HEK293 (cell line): Measurements from ENCODE around the gene ZNF324.

Source experiments
- GFI1B ChIP-seq: fragments of 450-650 bp; formaldehyde crosslinking; IDR thresholded peaks from 2 replicates; pipeline ENCODE4 v1.5.1; 2016; ENCODE audit warnings: missing biosample characterization, missing genetic modification characterization
- HOXD13 ChIP-seq: sonication (generic); formaldehyde crosslinking; IDR thresholded peaks from 2 replicates; pipeline ENCODE4 v1.8.0; 2022; ENCODE audit warnings: missing genetic modification reagents, borderline replicate concordance
- IKZF3 ChIP-seq: fragments of 450-650 bp; IDR thresholded peaks from 2 replicates; pipeline ENCODE4 v1.5.0; 2018; ENCODE audit warnings: missing biosample characterization, mild to moderate bottlenecking, missing genetic modification characterization, moderate library complexity
- INSM2 ChIP-seq: fragments of 450-650 bp; formaldehyde crosslinking; IDR thresholded peaks from 2 replicates; pipeline ENCODE4 v1.5.1; 2016; ENCODE audit warnings: missing biosample characterization, missing genetic modification characterization
- KLF9 ChIP-seq: fragments of 450-650 bp; formaldehyde crosslinking; IDR thresholded peaks from 2 replicates; pipeline ENCODE4 v1.5.1; 2016; ENCODE audit warnings: missing biosample characterization, missing genetic modification characterization, low read depth
- MYNN ChIP-seq: fragments of 450-650 bp; formaldehyde crosslinking; IDR thresholded peaks from 2 replicates; pipeline ENCODE4 v1.5.1; 2016; ENCODE audit warnings: missing biosample characterization, missing genetic modification characterization, borderline replicate concordance
- OSR2 ChIP-seq: fragments of 450-650 bp; formaldehyde crosslinking; IDR thresholded peaks from 2 replicates; pipeline ENCODE4 v1.5.1; 2016; ENCODE audit warnings: missing biosample characterization, missing genetic modification characterization
- OVOL3 ChIP-seq: fragments of 450-650 bp; formaldehyde crosslinking; IDR thresholded peaks from 2 replicates; pipeline ENCODE4 v1.5.1; 2016; ENCODE audit warnings: missing biosample characterization, missing genetic modification characterization
- REPIN1 ChIP-seq: fragments of 450-650 bp; formaldehyde crosslinking; IDR thresholded peaks from 2 replicates; pipeline ENCODE4 v1.5.1; 2017; ENCODE audit warnings: missing biosample characterization, missing genetic modification characterization, low read depth
- ZBTB26 ChIP-seq: fragments of 450-650 bp; formaldehyde crosslinking; optimal IDR thresholded peaks from 2 replicates; pipeline ENCODE3; 2016; ENCODE audit warnings: missing biosample characterization, mild to moderate bottlenecking, missing genetic modification characterization
- ZBTB8A ChIP-seq: fragments of 450-650 bp; formaldehyde crosslinking; IDR thresholded peaks from 2 replicates; pipeline ENCODE4 v1.5.1; 2016; ENCODE audit warnings: missing biosample characterization, missing genetic modification characterization
- ZIC2 ChIP-seq: fragments of 450-650 bp; formaldehyde crosslinking; IDR thresholded peaks from 2 replicates; pipeline ENCODE4 v1.5.1; 2016; ENCODE audit warnings: missing biosample characterization, missing genetic modification characterization
- ZNF140 ChIP-seq: fragments of 450-650 bp; formaldehyde crosslinking; IDR thresholded peaks from 2 replicates; pipeline ENCODE4 v1.5.1; 2016; ENCODE audit warnings: missing biosample characterization, missing genetic modification characterization
- ZNF146 ChIP-seq: fragments of 450-650 bp; formaldehyde crosslinking; IDR thresholded peaks from 2 replicates; pipeline ENCODE4 v1.5.1; 2016; ENCODE audit warnings: missing biosample characterization, missing genetic modification characterization
- ZNF157 ChIP-seq: fragments of 450-650 bp; formaldehyde crosslinking; IDR thresholded peaks from 2 replicates; pipeline ENCODE4 v1.5.1; 2016; ENCODE audit warnings: missing biosample characterization, missing genetic modification characterization
- ZNF184 ChIP-seq: fragments of 450-650 bp; IDR thresholded peaks from 2 replicates; pipeline ENCODE4 v1.5.1; 2018; ENCODE audit warnings: missing biosample characterization, mild to moderate bottlenecking, missing genetic modification characterization
- ZNF280D ChIP-seq: fragments of 450-650 bp; formaldehyde crosslinking; IDR thresholded peaks from 2 replicates; pipeline ENCODE4 v1.5.1; 2016; ENCODE audit warnings: missing biosample characterization, missing genetic modification characterization
- ZNF350 ChIP-seq: fragments of 450-650 bp; formaldehyde crosslinking; IDR thresholded peaks from 2 replicates; pipeline ENCODE4 v1.5.0; 2017; ENCODE audit warnings: missing biosample characterization, mild to moderate bottlenecking, missing genetic modification characterization
- ZNF555 ChIP-seq: fragments of 450-650 bp; formaldehyde crosslinking; conservative IDR thresholded peaks from 2 replicates; pipeline ENCODE4 v1.5.1; 2017; ENCODE audit warnings: missing biosample characterization, mild to moderate bottlenecking, missing genetic modification characterization, inconsistent platforms
- ZNF571 ChIP-seq: fragments of 450-650 bp; formaldehyde crosslinking; IDR thresholded peaks from 2 replicates; pipeline ENCODE4 v1.5.0; 2017; ENCODE audit warnings: missing biosample characterization, missing genetic modification characterization
- ZNF623 ChIP-seq: fragments of 450-650 bp; formaldehyde crosslinking; IDR thresholded peaks from 2 replicates; pipeline ENCODE4 v1.5.1; 2016; ENCODE audit warnings: missing biosample characterization, missing genetic modification characterization
- ZNF707 ChIP-seq: fragments of 450-650 bp; formaldehyde crosslinking; IDR thresholded peaks from 2 replicates; pipeline ENCODE4 v1.5.1; 2016; ENCODE audit warnings: missing biosample characterization, missing genetic modification characterization
- ZXDB ChIP-seq: fragments of 450-650 bp; formaldehyde crosslinking; IDR thresholded peaks from 2 replicates; pipeline ENCODE4 v1.5.1; 2016; ENCODE audit warnings: missing biosample characterization, missing genetic modification characterization
- TF ChIP-seq, protein P1 (sequence below): fragments of 450-650 bp; formaldehyde crosslinking; IDR thresholded peaks from 2 replicates; pipeline ENCODE4 v1.5.1; 2016; ENCODE audit warnings: missing biosample characterization, missing genetic modification characterization
- TF ChIP-seq, protein P2 (sequence below): fragments of 450-650 bp; formaldehyde crosslinking; IDR thresholded peaks from 2 replicates; pipeline ENCODE4 v1.5.1; 2017; ENCODE audit warnings: missing biosample characterization, missing genetic modification characterization
- TF ChIP-seq, protein P3 (sequence below): fragments of 450-650 bp; formaldehyde crosslinking; IDR thresholded peaks from 2 replicates; pipeline ENCODE4 v1.5.1; 2016; ENCODE audit warnings: missing biosample characterization, missing genetic modification characterization
- TF ChIP-seq, protein P4 (sequence below): fragments of 450-650 bp; IDR thresholded peaks from 2 replicates; pipeline ENCODE4 v1.5.1; 2018; ENCODE audit warnings: missing biosample characterization, missing genetic modification characterization

ZNF324 gene

DNA sequence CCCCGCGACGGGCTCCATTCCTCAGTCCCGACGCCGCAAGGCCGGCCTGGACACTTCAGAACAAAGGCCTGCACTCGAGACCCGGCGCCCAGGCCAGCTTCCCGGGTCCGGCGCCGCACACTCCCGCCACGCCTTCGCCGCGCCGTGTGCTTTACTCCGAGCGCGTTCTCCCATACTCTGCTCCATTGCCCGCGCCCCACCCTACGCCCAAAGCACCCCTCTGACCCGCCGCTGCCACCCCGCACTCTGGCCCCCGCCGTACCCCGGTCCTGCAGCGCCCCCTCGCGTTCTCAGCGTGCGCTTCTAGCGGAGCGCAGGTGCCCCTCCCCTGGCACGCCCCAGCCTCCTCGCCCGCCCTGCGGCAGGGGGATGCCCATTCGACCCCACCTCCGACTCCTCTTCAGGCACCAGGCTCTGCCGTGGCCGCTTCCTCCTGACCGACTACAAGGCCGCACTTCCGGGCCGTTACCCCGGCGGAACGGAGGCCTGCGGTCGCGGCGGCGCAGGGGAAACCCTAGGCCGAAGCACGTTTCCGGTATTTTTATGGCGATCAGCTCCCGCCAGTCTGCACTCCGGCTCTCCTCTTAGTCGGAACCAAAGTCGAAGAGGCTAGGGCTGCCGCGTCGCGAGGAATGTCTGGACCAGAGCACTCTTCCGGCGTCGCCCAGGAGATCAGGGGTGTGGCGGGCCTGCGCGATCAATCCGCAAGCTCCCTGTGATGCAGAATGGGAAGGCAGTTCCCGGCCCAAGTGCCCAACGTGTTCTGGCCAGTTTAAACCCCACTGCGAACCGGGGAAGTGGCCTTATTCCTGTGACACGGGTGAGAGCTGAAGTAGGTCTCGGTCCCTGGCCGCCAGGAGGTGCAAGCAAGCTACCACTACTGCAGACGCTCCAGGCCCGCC lies 52.7 kb downstream of the ZNF324 start, which contains the start of gene ZBTB45 (continued):
- no peak; the same call in 1 of the 2 replicates for TF ChIP-seq INSM2
- TF ChIP-seq ZXDB (tag by site-specific recombination), result peak; percentile 99
- TF ChIP-seq, protein P1, sequence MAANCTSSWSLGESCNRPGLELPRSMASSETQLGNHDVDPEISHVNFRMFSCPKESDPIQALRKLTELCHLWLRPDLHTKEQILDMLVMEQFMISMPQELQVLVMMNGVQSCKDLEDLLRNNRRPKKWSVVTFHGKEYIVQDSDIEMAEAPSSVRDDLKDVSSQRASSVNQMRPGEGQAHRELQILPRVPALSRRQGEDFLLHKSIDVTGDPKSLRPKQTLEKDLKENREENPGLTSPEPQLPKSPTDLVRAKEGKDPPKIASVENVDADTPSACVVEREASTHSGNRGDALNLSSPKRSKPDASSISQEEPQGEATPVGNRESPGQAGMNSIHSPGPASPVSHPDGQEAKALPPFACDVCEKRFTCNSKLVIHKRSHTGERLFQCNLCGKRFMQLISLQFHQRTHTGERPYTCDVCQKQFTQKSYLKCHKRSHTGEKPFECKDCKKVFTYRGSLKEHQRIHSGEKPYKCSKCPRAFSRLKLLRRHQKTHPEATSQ, result peak; percentile 90; the same call in 1 of the 2 replicates
- no peak for TF ChIP-seq ZNF571 (tag by site-specific recombination)
- TF ChIP-seq, protein P2, sequence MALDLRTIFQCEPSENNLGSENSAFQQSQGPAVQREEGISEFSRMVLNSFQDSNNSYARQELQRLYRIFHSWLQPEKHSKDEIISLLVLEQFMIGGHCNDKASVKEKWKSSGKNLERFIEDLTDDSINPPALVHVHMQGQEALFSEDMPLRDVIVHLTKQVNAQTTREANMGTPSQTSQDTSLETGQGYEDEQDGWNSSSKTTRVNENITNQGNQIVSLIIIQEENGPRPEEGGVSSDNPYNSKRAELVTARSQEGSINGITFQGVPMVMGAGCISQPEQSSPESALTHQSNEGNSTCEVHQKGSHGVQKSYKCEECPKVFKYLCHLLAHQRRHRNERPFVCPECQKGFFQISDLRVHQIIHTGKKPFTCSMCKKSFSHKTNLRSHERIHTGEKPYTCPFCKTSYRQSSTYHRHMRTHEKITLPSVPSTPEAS, result peak; percentile 79; the same call in 1 of the 2 replicates
- TF ChIP-seq MYNN (tag by site-specific recombination), result peak; percentile 26; the same call in 1 of the 2 replicates
- peak; percentile 19; the same call in 1 of the 2 replicates for TF ChIP-seq ZNF350 (tag by site-specific recombination)
- peak; percentile 99 for TF ChIP-seq HOXD13 (CRISPR knock-in tag)
- peak; percentile 95 for TF ChIP-seq ZBTB26 (tag by site-specific recombination)
- TF ChIP-seq ZNF146, result peak; percentile 62; the same call in 1 of the 2 replicates
- peak; percentile 58; the same call in 1 of the 2 replicates for TF ChIP-seq IKZF3 (tag by site-specific recombination)
- TF ChIP-seq ZNF184, result no peak
- peak; percentile 86; the same call in 1 of the 2 replicates for TF ChIP-seq OVOL3
- peak; percentile 96 for TF ChIP-seq ZBTB8A (tag by site-specific recombination)
- TF ChIP-seq ZNF707 (tag by site-specific recombination), result no peak; the same call in 1 of the 2 replicates
- TF ChIP-seq, protein P3, sequence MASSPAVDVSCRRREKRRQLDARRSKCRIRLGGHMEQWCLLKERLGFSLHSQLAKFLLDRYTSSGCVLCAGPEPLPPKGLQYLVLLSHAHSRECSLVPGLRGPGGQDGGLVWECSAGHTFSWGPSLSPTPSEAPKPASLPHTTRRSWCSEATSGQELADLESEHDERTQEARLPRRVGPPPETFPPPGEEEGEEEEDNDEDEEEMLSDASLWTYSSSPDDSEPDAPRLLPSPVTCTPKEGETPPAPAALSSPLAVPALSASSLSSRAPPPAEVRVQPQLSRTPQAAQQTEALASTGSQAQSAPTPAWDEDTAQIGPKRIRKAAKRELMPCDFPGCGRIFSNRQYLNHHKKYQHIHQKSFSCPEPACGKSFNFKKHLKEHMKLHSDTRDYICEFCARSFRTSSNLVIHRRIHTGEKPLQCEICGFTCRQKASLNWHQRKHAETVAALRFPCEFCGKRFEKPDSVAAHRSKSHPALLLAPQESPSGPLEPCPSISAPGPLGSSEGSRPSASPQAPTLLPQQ, result peak; percentile 94
- TF ChIP-seq ZNF157, result no peak
- no peak for TF ChIP-seq ZNF140 (tag by site-specific recombination)
- TF ChIP-seq GFI1B (tag by site-specific recombination), result peak; percentile 9; the same call in 1 of the 2 replicates
- 0 out of 2 replicates have a peak, but pooled peaks have one; percentile 22 for TF ChIP-seq ZIC2 (tag by site-specific recombination)
- TF ChIP-seq KLF9 (tag by site-specific recombination), result peak; percentile 96
- TF ChIP-seq, protein P4, sequence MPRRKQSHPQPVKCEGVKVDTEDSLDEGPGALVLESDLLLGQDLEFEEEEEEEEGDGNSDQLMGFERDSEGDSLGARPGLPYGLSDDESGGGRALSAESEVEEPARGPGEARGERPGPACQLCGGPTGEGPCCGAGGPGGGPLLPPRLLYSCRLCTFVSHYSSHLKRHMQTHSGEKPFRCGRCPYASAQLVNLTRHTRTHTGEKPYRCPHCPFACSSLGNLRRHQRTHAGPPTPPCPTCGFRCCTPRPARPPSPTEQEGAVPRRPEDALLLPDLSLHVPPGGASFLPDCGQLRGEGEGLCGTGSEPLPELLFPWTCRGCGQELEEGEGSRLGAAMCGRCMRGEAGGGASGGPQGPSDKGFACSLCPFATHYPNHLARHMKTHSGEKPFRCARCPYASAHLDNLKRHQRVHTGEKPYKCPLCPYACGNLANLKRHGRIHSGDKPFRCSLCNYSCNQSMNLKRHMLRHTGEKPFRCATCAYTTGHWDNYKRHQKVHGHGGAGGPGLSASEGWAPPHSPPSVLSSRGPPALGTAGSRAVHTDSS (tag by site-specific recombination), result peak; percentile 75
- TF ChIP-seq OSR2 (tag by site-specific recombination), result peak; percentile 34; the same call in 1 of the 2 replicates
- TF ChIP-seq ZNF555 (tag by site-specific recombination), result no peak
- peak; percentile 79 for TF ChIP-seq ZNF280D (tag by site-specific recombination)
- peak; percentile 37; the same call in 1 of the 2 replicates for TF ChIP-seq ZNF623 (tag by site-specific recombination)
- TF ChIP-seq REPIN1 (tag by site-specific recombination), result peak; percentile 88; the same call in 1 of the 2 replicates
